ENCODE measurements around the gene IQSEC3. TPM values are rescaled to one million over a fixed set of nuclear protein-coding genes. Genes with fewer than 3 reads are reported as not detected.

The IQSEC3 gene
- total RNA-seq, 1 donor from 2014 or later = 8.8 TPM

DNA sequence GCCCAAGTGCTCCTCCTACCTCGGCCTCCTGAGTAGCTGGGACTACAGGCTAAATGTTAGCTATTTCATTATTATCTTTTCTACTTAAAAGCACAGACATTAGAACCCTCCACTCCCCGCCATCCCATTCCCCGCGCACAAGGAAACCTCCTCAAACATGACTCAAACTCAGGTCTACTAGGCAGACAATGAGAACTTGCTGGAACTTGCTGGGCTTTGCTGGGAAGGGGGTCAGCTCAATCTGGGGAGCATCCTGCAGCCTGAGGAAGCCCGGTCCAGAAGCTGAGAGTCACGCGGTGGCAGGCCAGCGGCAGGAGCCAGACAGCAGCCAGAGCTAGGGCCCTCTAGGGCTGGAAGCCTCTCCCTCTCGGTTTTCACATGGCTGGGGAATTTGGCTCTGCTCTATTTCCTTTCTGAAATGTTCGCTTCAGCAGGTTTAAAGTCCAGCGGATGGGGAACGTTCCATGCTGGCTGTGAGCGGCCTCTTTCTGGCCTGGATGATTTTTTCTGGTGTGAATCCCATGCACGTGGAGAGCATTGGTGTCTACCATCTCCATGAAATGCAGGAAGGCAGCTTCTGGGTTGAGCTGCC, 78.9 kb downstream of the IQSEC3 start:
- no peaks in the 10 kb centered on the region for H3K9me3 Mint-ChIP-seq
- H3K27me3 Mint-ChIP-seq (ENCODE audit: low read depth) = peaks cover 34% of the 10 kb centered on the region

DNA sequence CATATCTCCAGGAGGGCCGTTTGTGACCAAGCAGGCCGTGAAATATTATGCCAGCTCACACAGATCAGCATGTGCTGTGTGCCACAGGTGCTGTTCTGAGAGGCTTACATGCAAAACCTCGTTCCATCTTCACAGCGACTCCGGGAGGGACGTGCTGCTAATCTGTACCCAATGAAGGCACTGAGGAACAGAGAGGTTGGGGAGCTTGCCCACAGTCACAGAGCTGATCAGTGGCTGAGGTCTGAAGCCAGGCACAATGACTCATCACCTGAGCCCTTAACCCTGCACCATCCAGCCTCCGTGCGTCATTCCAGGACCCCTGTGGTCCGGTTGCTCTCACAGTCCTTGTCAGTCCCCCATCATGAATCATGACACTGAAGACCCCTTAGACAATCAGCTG, 80.7 kb downstream of the IQSEC3 start:
- Mint-ChIP-seq H3K4me1 (peaks cover 26% of the 10 kb centered on the region), H3K4me3 (no peak overlapping the region), H3K9me3 (no peaks in the 10 kb centered on the region), H3K27ac (no peak overlapping the region), H3K27me3 (ENCODE audit: low read depth) (peaks cover 28% of the 10 kb centered on the region), H3K36me3 (no peaks in the 10 kb centered on the region)
- TF ChIP-seq, protein P1, sequence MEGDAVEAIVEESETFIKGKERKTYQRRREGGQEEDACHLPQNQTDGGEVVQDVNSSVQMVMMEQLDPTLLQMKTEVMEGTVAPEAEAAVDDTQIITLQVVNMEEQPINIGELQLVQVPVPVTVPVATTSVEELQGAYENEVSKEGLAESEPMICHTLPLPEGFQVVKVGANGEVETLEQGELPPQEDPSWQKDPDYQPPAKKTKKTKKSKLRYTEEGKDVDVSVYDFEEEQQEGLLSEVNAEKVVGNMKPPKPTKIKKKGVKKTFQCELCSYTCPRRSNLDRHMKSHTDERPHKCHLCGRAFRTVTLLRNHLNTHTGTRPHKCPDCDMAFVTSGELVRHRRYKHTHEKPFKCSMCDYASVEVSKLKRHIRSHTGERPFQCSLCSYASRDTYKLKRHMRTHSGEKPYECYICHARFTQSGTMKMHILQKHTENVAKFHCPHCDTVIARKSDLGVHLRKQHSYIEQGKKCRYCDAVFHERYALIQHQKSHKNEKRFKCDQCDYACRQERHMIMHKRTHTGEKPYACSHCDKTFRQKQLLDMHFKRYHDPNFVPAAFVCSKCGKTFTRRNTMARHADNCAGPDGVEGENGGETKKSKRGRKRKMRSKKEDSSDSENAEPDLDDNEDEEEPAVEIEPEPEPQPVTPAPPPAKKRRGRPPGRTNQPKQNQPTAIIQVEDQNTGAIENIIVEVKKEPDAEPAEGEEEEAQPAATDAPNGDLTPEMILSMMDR (IDR thresholded peaks at IDR 0.05; ENCODE audit: unreplicated experiment) = no peak
- no peak for DNase-seq (ENCODE audit: low spot score in 2 of 2, unreplicated experiment in 2 of 2)

More for the DNA sequence above, 78.9 kb downstream of the IQSEC3 start:
- TF ChIP-seq, protein P1 (IDR thresholded peaks at IDR 0.05; ENCODE audit: unreplicated experiment) = no peak
- no peaks in the 10 kb centered on the region for H3K36me3 Mint-ChIP-seq
- H3K4me3 Mint-ChIP-seq = no peak overlapping the region
- H3K4me1 Mint-ChIP-seq = peaks cover 30% of the 10 kb centered on the region
- no peak for DNase-seq (ENCODE audit: low spot score in 2 of 2, unreplicated experiment in 2 of 2)
- peak overlapping the region; percentile 19 for H3K27ac Mint-ChIP-seq

DNA sequence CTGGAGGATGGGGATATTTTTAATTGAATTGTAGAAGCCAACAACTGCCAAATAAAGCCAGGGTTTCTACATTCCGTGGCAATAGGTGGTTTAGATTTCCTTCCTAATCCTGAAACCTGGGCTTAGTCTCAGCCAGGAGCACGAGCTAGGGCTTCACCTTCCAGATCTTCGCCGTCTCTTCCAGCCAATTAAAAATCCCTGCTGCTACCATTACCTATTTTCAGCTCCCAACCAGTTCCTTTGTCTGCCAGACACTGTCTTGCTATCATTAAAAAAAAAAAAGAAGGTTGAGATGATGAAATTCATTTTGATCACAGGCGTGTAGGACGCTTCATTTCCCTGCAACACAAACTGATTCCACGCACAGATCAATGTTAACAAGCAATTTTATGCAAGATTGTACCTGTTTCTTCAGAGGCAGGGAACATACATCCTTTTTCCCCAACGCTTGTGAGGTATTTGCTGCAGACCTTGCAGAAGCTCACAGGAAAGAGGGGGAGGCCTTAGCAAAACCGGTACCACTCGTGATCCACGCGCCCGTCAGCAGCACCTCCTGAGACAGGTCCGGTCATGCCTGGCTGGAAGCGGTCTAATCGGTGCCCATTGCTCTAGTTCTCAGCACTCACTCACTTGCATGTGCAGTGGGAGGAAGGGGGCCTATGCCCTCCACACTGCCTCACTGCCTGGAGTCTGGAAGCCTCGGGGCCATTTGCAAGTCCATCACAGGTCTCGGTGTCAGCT, 82.3 kb downstream of the IQSEC3 start:
- Mint-ChIP-seq H3K27ac (no peak overlapping the region), H3K9me3 (no peaks in the 10 kb centered on the region), H3K4me3 (no peak overlapping the region), H3K27me3 (ENCODE audit: low read depth) (peaks cover 21% of the 10 kb centered on the region), H3K4me1 (peaks cover 33% of the 10 kb centered on the region), H3K36me3 (no peaks in the 10 kb centered on the region)
- TF ChIP-seq, protein P1 (IDR thresholded peaks at IDR 0.05; ENCODE audit: unreplicated experiment) = no peak
- DNase-seq (ENCODE audit: low spot score in 2 of 2, unreplicated experiment in 2 of 2) = no peak

DNA sequence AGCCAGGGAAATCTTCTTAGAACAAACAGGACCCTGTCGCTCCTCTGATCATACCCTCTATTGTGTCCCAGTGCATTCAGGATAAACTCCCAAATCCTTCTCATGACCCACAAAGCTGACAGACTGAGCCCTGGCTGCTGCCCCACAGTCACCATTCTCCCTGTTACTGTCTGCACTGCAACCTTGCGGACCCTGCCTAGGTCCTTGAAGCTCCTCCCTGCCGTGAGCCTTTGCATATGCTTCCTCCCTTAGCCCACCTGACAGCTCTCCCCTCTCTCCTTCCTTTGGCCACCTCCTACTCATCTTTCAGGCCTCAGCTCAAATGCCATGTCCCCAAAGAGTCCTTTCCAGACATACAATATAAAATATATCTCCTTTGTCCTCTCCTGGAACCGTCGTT, 85.0 kb downstream of the IQSEC3 start:
- TF ChIP-seq, protein P1 (IDR thresholded peaks at IDR 0.05; ENCODE audit: unreplicated experiment) = no peak
- Mint-ChIP-seq H3K36me3 (no peaks in the 10 kb centered on the region), H3K27ac (no peak overlapping the region), H3K27me3 (ENCODE audit: low read depth) (peaks cover 21% of the 10 kb centered on the region), H3K4me1 (peaks cover 10% of the 10 kb centered on the region), H3K9me3 (no peaks in the 10 kb centered on the region), H3K4me3 (no peak overlapping the region)
- DNase-seq (ENCODE audit: low spot score in 2 of 2, unreplicated experiment in 2 of 2) = no peak

DNA sequence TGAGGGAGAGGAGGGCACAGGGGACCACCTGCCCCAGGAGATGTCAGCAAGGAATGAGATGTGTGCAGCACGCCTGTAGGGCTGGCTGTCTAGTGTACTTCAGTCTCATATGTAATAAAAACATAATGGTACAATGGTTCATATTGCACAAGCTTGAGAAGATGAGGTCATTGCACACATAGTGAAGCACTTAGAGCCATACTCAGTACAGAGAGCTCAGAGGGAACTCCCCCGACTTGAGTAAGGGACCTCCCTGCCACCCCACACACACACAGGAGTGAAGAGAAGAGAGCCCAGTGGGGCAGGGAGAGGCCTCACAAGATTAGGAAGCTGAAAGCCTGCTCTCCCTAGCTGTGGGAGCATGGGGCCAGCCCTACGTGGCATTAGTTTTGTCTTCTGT, 85.9 kb downstream of the IQSEC3 start:
- H3K27me3 Mint-ChIP-seq (ENCODE audit: low read depth) = peaks cover 21% of the 10 kb centered on the region
- H3K9me3 Mint-ChIP-seq = no peaks in the 10 kb centered on the region
- no peak for DNase-seq (ENCODE audit: low spot score in 2 of 2, unreplicated experiment in 2 of 2)
- no peak overlapping the region for H3K27ac Mint-ChIP-seq
- H3K4me3 Mint-ChIP-seq = no peak overlapping the region
- peaks cover 10% of the 10 kb centered on the region for H3K4me1 Mint-ChIP-seq
- TF ChIP-seq, protein P1 (IDR thresholded peaks at IDR 0.05; ENCODE audit: unreplicated experiment) = no peak
- H3K36me3 Mint-ChIP-seq = no peaks in the 10 kb centered on the region
